NCI-H226 (cell line): ENCODE measurements around the gene UTS2R.
A peak's percentile ranks its signal among the peaks of the same experiment; 100 is the strongest.
"Not testable (repeated sequence)": the region's sequence is repeated elsewhere in the genome, so short reads cannot be mapped to it uniquely, and the experiment has no call there.

ENCODE experiments used
- DNase-seq: peaks from one replicate; pipeline ENCODE4 v3.0.0-alpha.2; 2015

UTS2R gene

DNA sequence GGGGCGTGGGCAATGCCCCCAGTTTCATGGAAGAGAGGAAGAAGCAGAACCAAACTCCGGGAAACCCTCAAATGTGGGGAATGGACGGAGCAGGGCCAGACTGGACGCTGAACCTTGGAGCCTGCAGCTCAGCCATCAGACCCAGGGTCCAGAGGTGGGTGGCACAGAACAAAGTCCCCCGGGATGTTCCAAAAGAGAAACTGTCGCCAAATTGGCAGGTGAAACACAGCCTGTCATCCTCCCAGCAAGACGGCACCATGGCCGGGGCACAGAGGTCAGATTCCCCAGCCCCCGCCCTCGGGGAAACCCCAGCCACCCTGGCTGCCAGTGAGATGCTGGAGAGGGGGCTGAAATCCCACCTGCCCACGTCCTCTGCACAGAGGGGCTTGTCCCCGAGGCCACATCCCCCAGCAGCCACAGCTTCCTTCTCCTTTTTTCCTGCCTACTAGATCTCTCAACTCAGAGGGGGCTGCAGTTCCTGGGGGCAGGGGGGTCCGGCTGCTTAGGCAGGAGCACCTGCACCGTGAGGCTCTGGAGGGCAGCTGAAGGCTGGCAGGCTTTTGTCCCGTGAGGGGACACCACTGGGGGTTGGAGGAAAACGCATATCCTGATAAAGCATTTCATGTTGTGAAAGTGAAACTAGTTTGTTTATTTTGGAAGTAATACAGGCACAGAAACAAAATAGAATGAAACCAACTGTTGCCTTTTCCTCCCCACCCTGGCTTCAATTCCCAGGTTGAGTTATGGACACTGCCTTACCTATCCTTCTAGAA is 36.8 kb upstream of the UTS2R start:
- DNase-seq, result no peak

DNA sequence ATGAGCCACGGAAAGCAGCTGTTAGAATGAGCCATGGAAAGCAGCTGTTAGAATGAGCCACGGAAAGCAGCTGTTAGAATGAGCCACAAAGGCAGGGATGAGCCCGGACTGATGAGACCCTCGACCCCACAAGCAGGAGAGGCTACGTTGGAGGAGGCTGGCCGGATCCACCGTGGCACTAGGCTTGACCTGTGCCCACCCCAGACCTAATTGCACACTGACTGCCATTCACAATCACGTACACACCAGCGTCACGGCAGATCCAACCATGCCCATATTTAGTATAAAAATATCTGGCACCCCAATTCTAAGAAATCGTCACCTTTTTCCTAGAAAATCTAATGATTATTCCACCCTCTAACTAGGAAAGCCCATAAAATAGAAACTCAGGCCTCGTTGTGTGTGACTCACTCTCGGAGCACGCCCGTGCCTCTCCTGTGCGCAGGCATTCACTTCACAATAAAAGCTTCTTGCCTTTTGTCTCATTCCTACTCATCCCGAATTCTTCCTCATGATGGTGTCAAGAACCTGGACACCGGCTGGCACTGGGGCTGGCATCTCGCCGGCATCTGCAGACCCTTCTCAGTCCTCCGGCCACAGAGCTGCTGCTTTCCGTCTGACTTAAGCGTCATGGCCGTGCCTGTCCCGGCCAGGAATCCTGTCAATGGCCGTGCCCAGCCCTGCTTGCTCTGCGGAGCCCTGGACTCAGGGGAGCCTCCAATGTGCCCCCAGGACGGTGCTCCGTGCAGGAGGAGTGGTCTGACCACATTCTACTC is 32.5 kb upstream of the UTS2R start:
- DNase-seq, result peak; percentile 86

- peak; percentile 81 for DNase-seq
Observed at GRCh38 chr17:82339634-82340580, 31.7 kb upstream of the UTS2R start.

DNA sequence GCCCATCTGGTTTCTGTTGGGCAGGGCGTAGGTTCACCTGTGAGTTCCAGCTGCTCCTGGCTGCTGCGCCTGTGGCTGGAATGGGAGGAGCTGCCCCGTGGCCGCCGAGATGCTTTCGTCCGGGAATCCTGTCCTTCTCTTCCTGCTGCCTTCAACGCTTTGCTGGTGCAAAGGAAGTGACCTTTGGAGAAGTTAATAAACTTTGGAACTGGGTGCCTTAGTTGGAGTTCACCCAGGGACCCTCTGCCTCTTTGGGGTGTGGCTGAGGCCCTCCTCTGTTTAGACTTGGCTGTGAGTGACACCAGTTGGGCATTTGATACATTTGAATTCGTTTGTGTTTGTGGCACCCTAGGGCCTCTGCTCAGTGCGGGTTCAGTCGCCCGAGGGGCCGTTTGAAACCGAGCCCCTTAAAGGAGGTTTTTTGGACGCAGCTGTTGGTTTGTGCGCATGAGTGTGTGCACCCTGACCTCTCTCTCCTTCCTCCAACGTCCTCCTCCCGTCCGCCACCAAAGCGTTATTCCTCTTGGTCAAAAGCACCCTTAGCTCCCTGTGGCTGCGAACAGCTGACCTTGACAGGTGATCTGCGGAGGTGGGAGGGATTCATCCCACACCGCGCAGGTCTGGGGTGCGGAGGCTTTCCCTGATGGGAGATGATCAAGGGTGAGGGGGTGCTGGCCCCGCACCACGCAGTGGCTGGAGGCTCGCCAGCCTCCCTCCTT is 29.0 kb upstream of the UTS2R start:
- DNase-seq, result no peak

GRCh38 chr17:82343560-82343959 is 28.0 kb upstream of the UTS2R start:
- no peak for DNase-seq

GRCh38 chr17:82344175-82344907 is 27.2 kb upstream of the UTS2R start:
- no peak for DNase-seq

GRCh38 chr17:82345151-82345976 is 26.2 kb upstream of the UTS2R start:
- no peak for DNase-seq

GRCh38 chr17:82346342-82347300 is 24.9 kb upstream of the UTS2R start:
- no peak for DNase-seq

GRCh38 chr17:82347994-82348393 is 23.6 kb upstream of the UTS2R start:
- not testable (repeated sequence) for DNase-seq

DNA sequence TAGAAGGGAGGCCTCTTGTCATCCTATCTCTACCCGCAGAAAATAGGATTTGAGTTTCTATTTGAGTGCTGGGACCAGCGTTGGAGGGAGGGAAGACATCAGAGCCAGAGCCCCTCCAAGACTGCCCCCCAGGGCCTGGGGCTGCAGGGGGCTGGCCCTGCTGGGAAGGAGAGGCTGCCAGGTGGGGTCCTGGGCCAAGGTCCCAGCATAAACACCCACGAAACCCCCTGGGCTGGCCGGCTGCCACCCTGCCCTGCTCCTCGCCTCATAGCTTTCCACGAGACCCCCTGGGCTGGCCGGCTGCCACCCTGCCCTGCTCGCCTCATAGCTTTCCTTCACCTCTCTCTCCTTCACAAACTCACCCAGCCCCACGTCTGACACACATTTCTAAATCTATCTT is 23.1 kb upstream of the UTS2R start:
- DNase-seq, result no peak

DNA sequence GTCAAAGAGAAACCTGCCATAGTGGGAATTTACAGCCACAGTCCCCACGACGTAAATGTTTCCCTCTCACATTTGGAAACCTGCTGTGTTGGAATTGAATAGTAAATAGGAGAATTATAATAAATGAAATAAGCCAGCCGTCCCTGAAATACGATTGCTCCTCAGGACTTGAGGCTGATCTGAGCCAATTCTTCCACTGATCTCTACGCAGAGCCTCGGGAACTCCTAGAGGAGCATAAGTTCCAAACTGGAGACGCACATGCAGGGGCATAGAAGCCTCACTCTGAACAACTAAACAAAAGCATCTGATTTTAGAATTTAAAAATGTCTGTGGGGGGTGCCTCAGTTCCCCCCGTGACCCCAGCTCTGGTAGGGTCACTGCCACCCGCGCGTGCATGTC is 22.7 kb upstream of the UTS2R start:
- no peak for DNase-seq

DNA sequence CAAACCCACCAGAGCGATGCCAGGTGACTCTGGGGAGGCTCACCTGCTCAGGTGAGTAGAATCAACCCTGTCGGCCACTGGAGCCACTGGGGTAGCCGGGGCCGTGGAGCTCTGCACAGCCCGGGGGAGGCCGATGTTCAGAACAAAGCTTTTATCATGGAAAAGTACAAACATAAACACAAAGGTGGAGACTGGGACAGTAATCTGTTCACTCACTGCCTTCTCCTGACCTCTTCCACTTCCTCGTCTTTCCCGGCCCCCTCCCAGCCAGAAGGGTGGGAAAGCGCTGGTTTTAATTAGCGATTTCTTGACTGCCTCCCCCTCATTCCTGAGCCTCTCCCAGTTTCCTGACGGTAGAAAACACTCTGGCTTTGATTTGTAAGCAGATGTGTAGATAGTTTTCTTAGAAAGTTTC is 22.3 kb upstream of the UTS2R start:
- DNase-seq, result no peak

- no peak for DNase-seq
Observed at GRCh38 chr17:82350182-82351030, 21.2 kb upstream of the UTS2R start.

DNA sequence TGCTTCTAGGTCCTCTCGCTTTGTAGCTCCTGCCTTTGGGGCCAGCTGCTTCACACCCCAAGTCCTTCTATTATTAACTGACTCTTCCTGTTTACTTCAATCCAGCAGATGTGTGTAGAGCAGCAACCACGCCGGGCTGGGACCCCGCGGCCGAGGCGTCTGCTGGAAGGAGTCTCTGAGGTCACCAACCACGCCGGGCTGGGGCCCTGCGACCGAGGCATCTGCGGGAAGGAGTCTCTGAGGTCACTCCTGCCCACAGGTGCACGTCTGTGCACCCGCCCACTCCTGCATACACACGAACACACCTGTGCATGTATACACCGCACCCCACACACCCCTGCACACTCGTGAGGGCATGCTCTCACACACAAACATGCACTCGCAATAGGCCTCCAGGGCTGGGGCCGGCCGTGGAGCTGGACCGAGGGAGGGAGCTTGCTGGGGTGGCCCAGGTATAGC is 20.3 kb upstream of the UTS2R start:
- no peak for DNase-seq

- peak; percentile 58 for DNase-seq
Observed at GRCh38 chr17:82351713-82352488, 19.7 kb upstream of the UTS2R start.

- DNase-seq, result no peak
Observed at GRCh38 chr17:82353484-82353883, 18.1 kb upstream of the UTS2R start.

GRCh38 chr17:82354804-82355308 is 16.7 kb upstream of the UTS2R start:
- DNase-seq, result no peak
